ENCODE data around the gene FPR3. TPM values are rescaled to one million over a fixed set of nuclear protein-coding genes. Genes with fewer than 3 reads are reported as not detected.
"Not testable (repeated sequence)": the region's sequence is repeated elsewhere in the genome, so short reads cannot be mapped to it uniquely, and the experiment has no call there.

FPR3 gene
- total RNA-seq, 1 donor from 2014 or later: not detected

DNA sequence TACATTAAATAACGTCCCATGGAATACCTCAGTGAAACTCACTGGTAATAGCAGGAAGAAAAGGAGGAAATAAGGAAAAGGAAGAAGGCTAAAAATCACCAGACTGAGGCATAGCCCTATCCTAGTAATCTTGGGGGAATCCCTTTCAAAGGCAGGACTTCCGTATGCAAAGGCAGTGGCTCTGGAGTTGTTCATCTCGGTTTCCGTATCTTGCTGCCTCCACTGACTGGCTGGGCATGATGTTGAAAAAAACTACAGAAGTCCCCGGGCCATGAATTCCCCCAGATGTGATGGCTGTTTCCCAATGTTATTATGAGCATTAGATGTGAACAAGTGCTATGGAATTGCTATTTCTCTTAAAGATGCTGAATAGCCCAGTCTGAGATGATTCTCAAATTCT lies 28.5 kb upstream of the FPR3 start:
- H3K36me3 ChIP-seq (ENCODE audit: control insufficient read depth, insufficient read depth, low read length): no peaks in the 10 kb centered on the region
- H3K27me3 ChIP-seq (ENCODE audit: control insufficient read depth, insufficient read depth, low read length): no peaks in the 10 kb centered on the region
- no peak overlapping the region for H3K4me3 ChIP-seq (ENCODE audit: low read depth, low read length)
- TF ChIP-seq, protein P1, sequence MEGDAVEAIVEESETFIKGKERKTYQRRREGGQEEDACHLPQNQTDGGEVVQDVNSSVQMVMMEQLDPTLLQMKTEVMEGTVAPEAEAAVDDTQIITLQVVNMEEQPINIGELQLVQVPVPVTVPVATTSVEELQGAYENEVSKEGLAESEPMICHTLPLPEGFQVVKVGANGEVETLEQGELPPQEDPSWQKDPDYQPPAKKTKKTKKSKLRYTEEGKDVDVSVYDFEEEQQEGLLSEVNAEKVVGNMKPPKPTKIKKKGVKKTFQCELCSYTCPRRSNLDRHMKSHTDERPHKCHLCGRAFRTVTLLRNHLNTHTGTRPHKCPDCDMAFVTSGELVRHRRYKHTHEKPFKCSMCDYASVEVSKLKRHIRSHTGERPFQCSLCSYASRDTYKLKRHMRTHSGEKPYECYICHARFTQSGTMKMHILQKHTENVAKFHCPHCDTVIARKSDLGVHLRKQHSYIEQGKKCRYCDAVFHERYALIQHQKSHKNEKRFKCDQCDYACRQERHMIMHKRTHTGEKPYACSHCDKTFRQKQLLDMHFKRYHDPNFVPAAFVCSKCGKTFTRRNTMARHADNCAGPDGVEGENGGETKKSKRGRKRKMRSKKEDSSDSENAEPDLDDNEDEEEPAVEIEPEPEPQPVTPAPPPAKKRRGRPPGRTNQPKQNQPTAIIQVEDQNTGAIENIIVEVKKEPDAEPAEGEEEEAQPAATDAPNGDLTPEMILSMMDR (IDR thresholded peaks at IDR 0.05; ENCODE audit: insufficient read depth, low read length, poor library complexity, severe bottlenecking): no peak
- no peak for DNase-seq (ENCODE audit: low read depth)

DNA sequence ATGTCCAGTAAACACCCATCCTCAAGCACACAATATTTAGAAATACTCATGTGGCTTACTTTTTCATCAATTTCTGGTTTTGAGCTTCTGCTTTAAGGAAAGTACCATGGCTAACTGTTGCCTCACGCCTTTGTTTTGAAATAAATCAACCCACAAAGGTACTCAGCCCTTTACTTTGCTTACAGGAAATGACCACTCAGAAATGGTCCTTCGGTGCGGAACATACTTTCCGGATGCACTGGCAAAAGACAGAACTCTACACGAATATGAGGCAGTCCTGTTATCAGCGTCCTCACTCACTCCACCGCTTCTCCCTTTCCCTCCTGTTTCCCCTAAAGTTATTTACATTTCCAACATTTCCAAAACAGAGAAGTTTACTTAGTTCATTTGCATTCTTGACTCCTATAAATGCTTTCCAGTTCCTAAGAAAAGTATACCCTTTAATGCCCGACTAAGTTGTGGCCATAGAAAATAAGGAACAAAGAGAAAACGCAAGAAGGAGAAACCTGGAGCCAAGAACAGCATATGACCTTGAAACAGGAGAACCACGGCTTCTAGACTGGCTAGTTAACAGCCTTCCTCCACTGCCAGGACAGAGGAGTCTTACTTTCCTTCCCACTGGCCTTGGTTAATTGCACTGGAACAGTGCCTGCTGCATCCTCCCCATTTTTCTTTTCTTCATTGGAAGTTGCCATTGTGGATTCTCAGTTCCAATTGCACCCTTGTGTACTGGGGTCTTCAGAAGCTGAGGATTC lies 23.4 kb upstream of the FPR3 start:
- no peaks in the 10 kb centered on the region for H3K27me3 ChIP-seq (ENCODE audit: control insufficient read depth, insufficient read depth, low read length)
- H3K4me3 ChIP-seq (ENCODE audit: low read depth, low read length): no peak overlapping the region
- no peaks in the 10 kb centered on the region for H3K36me3 ChIP-seq (ENCODE audit: control insufficient read depth, insufficient read depth, low read length)
- TF ChIP-seq, protein P1 (IDR thresholded peaks at IDR 0.05; ENCODE audit: insufficient read depth, low read length, poor library complexity, severe bottlenecking): no peak
- no peak for DNase-seq (ENCODE audit: low read depth)

DNA sequence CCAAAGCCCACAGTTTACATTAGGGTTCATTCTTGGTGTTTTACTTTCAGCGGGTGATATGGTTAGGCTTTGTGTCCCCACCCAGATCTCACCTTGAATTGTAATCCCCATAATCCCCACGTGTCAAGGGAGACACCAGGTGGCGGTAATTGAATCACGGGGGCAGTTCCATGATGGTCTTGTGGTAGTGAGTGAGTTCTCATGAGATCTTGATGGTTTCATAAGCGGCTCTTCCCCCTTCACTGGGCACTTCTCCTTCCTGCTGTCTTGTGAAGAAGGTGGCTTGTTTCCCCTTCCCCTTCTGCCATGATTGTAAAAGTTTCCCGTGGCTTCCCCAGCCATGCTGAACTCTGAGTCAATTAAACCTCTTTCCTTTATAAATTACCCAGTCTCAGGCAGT lies 22.0 kb upstream of the FPR3 start:
- Histone ChIP-seq H3K4me3 (ENCODE audit: low read depth, low read length) (no peak overlapping the region), H3K27me3 (ENCODE audit: control insufficient read depth, insufficient read depth, low read length) (no peaks in the 10 kb centered on the region), H3K36me3 (ENCODE audit: control insufficient read depth, insufficient read depth, low read length) (no peaks in the 10 kb centered on the region)
- no peak for DNase-seq (ENCODE audit: low read depth)
- TF ChIP-seq, protein P1 (IDR thresholded peaks at IDR 0.05; ENCODE audit: insufficient read depth, low read length, poor library complexity, severe bottlenecking): no peak

DNA sequence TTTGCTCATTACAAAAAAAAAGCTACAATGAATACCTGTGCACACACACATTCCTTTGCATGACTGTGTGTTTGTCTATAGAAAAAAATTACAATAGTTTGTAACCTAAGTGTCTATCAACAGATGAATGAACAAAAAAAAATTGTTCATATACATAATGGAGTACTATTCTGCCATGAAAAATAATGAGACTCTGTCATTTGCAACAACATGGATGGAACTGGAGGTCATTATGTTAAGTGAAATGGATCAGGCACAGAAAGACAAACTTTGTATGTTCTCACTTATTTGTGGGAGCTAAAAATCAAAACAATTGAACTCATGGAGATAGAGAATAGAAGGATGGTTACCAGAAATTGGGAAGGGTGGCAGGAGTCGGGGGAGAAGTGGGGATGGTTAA lies 18.4 kb upstream of the FPR3 start:
- DNase-seq (ENCODE audit: low read depth); H3K36me3 ChIP-seq (ENCODE audit: control insufficient read depth, insufficient read depth, low read length); H3K4me3 ChIP-seq (ENCODE audit: low read depth, low read length); H3K27me3 ChIP-seq (ENCODE audit: control insufficient read depth, insufficient read depth, low read length): not testable (repeated sequence)

- no peaks in the 10 kb centered on the region for H3K27me3 ChIP-seq (ENCODE audit: control insufficient read depth, insufficient read depth, low read length)
- peak; percentile 32 for DNase-seq (ENCODE audit: low read depth)
- H3K36me3 ChIP-seq (ENCODE audit: control insufficient read depth, insufficient read depth, low read length): no peaks in the 10 kb centered on the region
- no peak overlapping the region for H3K4me3 ChIP-seq (ENCODE audit: low read depth, low read length)
- TF ChIP-seq, protein P1 (IDR thresholded peaks at IDR 0.05; ENCODE audit: insufficient read depth, low read length, poor library complexity, severe bottlenecking): peak; percentile 67
Measured at GRCh38 chr19:51777570-51778462, 17.1 kb upstream of the FPR3 start.

- H3K36me3 ChIP-seq (ENCODE audit: control insufficient read depth, insufficient read depth, low read length): no peaks in the 10 kb centered on the region
- TF ChIP-seq, protein P1 (IDR thresholded peaks at IDR 0.05; ENCODE audit: insufficient read depth, low read length, poor library complexity, severe bottlenecking): no peak
- no peaks in the 10 kb centered on the region for H3K27me3 ChIP-seq (ENCODE audit: control insufficient read depth, insufficient read depth, low read length)
Measured at GRCh38 chr19:51779181-51779580, 15.8 kb upstream of the FPR3 start.

More at GRCh38 chr19:51779181-51779580, 15.8 kb upstream of the FPR3 start:
- no peak for DNase-seq (ENCODE audit: low read depth)
- no peak overlapping the region for H3K4me3 ChIP-seq (ENCODE audit: low read depth, low read length)

All from kidney epithelial cell (primary cell).